ENCODE data around the gene DISP3. TPM values are rescaled to one million over a fixed set of nuclear protein-coding genes. Genes with fewer than 3 reads are reported as not detected.

Gene DISP3
- total RNA-seq, 1 experiment from 2014 or later = 1.1 TPM

GRCh38 chr1:11501906-11502485 is 23.0 kb downstream of the DISP3 start:
- no peaks in the 10 kb centered on the region for H3K27me3 ChIP-seq (ENCODE audit: control insufficient read depth, insufficient read depth, low read length)
- no peak overlapping the region for H3K4me3 ChIP-seq (ENCODE audit: low read depth in 2 of 2, low read length in 2 of 2)
- ATAC-seq (no peak), DNase-seq (ENCODE audit: low read depth, low spot score) (no peak)
- no peaks in the 10 kb centered on the region for H3K36me3 ChIP-seq (ENCODE audit: control insufficient read depth, insufficient read depth, low read length)
- CTCF ChIA-PET = no interaction called here
- in situ Hi-C loops (cut with HindIII; ENCODE audit: low pct_unique_long_range_greater_than_20kb, low sequenced_read_pairs) = no loop called here
- no TSS peak for BruUV-seq (replicated peaks)
- H3K4me1 ChIP-seq (ENCODE audit: control insufficient read depth, insufficient read depth, low read length) = no peaks in the 10 kb centered on the region
- TF ChIP-seq REST (IDR thresholded peaks at IDR 0.05; ENCODE audit: insufficient read depth in 1 of 2, low read depth in 2 of 2, low read length in 1 of 2) = no peak
- no peak for TF ChIP-seq SIN3A (IDR thresholded peaks at IDR 0.05; ENCODE audit: borderline replicate concordance, insufficient read depth, low read depth, low read length)
- TF ChIP-seq POLR2AphosphoS5 (IDR thresholded peaks at IDR 0.05; ENCODE audit: low read depth, low read length) = no peak
- no peak for TF ChIP-seq TCF7L2 (IDR thresholded peaks at IDR 0.05; ENCODE audit: low read depth, low read length)
- POLR2A ChIA-PET = no interaction called here
- H3K9me3 ChIP-seq (ENCODE audit: control insufficient read depth, insufficient read depth, low read depth, low read length) = peaks cover 18% of the 10 kb centered on the region
- intact Hi-C loops (cut with micrococcal nuclease; ENCODE audit: unreplicated experiment) = no loop called here
- no peak overlapping the region for H3K27ac ChIP-seq (ENCODE audit: low read length)

- in situ Hi-C loops (cut with HindIII; ENCODE audit: low pct_unique_long_range_greater_than_20kb, low sequenced_read_pairs) = no loop called here
- Histone ChIP-seq H3K27me3 (ENCODE audit: control insufficient read depth, insufficient read depth, low read length) (no peaks in the 10 kb centered on the region), H3K36me3 (ENCODE audit: control insufficient read depth, insufficient read depth, low read length) (no peaks in the 10 kb centered on the region), H3K4me1 (ENCODE audit: control insufficient read depth, insufficient read depth, low read length) (no peaks in the 10 kb centered on the region), H3K9me3 (ENCODE audit: control insufficient read depth, insufficient read depth, low read depth, low read length) (peaks cover 23% of the 10 kb centered on the region), H3K27ac (ENCODE audit: low read length) (no peak overlapping the region), H3K4me3 (ENCODE audit: low read depth in 2 of 2, low read length in 2 of 2) (no peak overlapping the region)
- no peak for DNase-seq (ENCODE audit: low read depth, low spot score)
- ChIA-PET CTCF (no interaction called here), POLR2A (no interaction called here)
- no TSS peak for BruUV-seq (replicated peaks)
- intact Hi-C loops (cut with micrococcal nuclease; ENCODE audit: unreplicated experiment) = no loop called here
- no peak for ATAC-seq
- TF ChIP-seq REST (IDR thresholded peaks at IDR 0.05; ENCODE audit: insufficient read depth in 1 of 2, low read depth in 2 of 2, low read length in 1 of 2) (no peak), CTCF (IDR thresholded peaks at IDR 0.05) (no peak), POLR2AphosphoS5 (IDR thresholded peaks at IDR 0.05; ENCODE audit: low read depth, low read length) (no peak), SIN3A (IDR thresholded peaks at IDR 0.05; ENCODE audit: borderline replicate concordance, insufficient read depth, low read depth, low read length) (no peak), TCF7L2 (IDR thresholded peaks at IDR 0.05; ENCODE audit: low read depth, low read length) (no peak)
Measured at GRCh38 chr1:11502516-11502915, 23.6 kb downstream of the DISP3 start.
